Endothelial cell of umbilical vein (primary cell): ENCODE results near the gene CHP1. TPM values are rescaled to one million over a fixed set of nuclear protein-coding genes. Genes with fewer than 3 reads are reported as not detected.

ENCODE experiments used
- BruUV-seq: library from RNA; stranded (reverse); fragments of 400-500 nt; replicated peaks from 2 replicates; lab custom pipeline; 2021; lab: Mats Ljungman, UMichigan
- CTCF ChIA-PET: fragments of 300-600, 350-600 bp; sonication (Branson Sonifier 250); formaldehyde crosslinking; loops from one replicate; lab custom pipeline; 2021; ENCODE audit warnings: antibody characterized with exemption, inconsistent platforms; lab: Charles Lee
- POLR2A ChIA-PET: fragments of 300-600, 350-600 bp; sonication (Branson Sonifier 250); formaldehyde crosslinking; loops from one replicate; lab custom pipeline; 2021; ENCODE audit warnings: antibody characterized with exemption, inconsistent platforms; lab: Charles Lee
- DNase-seq: peaks from one replicate; pipeline ENCODE4 v3.0.0-alpha.2; 2011; ENCODE audit warnings: low read depth, low spot score
- FAIRE-seq: peaks from 2 replicates; lab custom pipeline; 2011; peaks lifted over from hg19 to GRCh38; lab: Jason Lieb, UNC
- H2AFZ ChIP-seq: 2 replicates; pipeline ENCODE4 v1.6.0; 2012; ENCODE audit warnings: low read depth, low read length, control low read depth, inconsistent platforms
- H3K27ac ChIP-seq: 2 replicates; pipeline ENCODE4 v1.5.1; 2011; ENCODE audit warnings: low read depth, mild to moderate bottlenecking, control low read depth, low read length, moderate library complexity; ENCODE audit not compliant: insufficient read depth
- H3K27me3 ChIP-seq, 2 experiments: 2 replicates each; pipeline versions ENCODE4 v1.6.0 to v1.6.1; 2011; ENCODE audit warnings: low read length in 2 of 2, mixed read lengths in 1 of 2; ENCODE audit not compliant: control insufficient read depth in 2 of 2, insufficient read depth in 2 of 2
- H3K36me3 ChIP-seq, 2 experiments: 2 replicates in 1 of 2; 3 replicates in 1 of 2; pipeline ENCODE4 v1.5.1; 2011; ENCODE audit warnings: low read length in 2 of 2, mild to moderate bottlenecking in 1 of 2, moderate library complexity in 1 of 2; ENCODE audit not compliant: control insufficient read depth in 2 of 2, insufficient read depth in 2 of 2; ENCODE audit errors: extremely low read depth in 1 of 2
- H3K4me1 ChIP-seq: 3 replicates; pipeline ENCODE4 v1.5.1; 2011; ENCODE audit warnings: mild to moderate bottlenecking, low read length; ENCODE audit not compliant: control insufficient read depth, insufficient read depth; ENCODE audit errors: extremely low read depth
- H3K4me2 ChIP-seq: 2 replicates; pipeline ENCODE4 v1.6.1; 2011; ENCODE audit warnings: low read length, control low read depth, mixed read lengths; ENCODE audit not compliant: insufficient read depth
- H3K4me3 ChIP-seq, 3 experiments: fragments of 200-600 bp in 1 of 3; sonication (generic), shearing (Covaris generic) in 1 of 3; replicated peaks in 1 of 3; 2 replicates each; pipeline ENCODE4 v1.5.1; 2011 to 2016; ENCODE audit warnings: control low read depth in 3 of 3, low read length in 3 of 3, mild to moderate bottlenecking in 2 of 3, inconsistent platforms in 1 of 3, low read depth in 1 of 3, moderate library complexity in 1 of 3; ENCODE audit not compliant: insufficient read depth in 1 of 3
- H3K79me2 ChIP-seq: 2 replicates; pipeline ENCODE4 v1.6.0; 2012; ENCODE audit warnings: low read length, inconsistent platforms; ENCODE audit not compliant: control insufficient read depth, insufficient read depth
- H3K9ac ChIP-seq: replicated peaks from 2 replicates; pipeline ENCODE3; 2011; ENCODE audit warnings: low read length, control low read depth; ENCODE audit not compliant: insufficient read depth; ENCODE audit errors: extremely low read depth
- H3K9me1 ChIP-seq: replicated peaks from 3 replicates; pipeline ENCODE4 v1.6.0; 2011; ENCODE audit warnings: mild to moderate bottlenecking, low read length; ENCODE audit not compliant: control insufficient read depth, insufficient read depth; ENCODE audit errors: extremely low read depth
- H3K9me3 ChIP-seq: replicated peaks from 2 replicates; pipeline ENCODE4 v1.5.1; 2012; ENCODE audit warnings: low read length, inconsistent platforms; ENCODE audit not compliant: control insufficient read depth, insufficient read depth
- H4K20me1 ChIP-seq: replicated peaks from 2 replicates; pipeline ENCODE3; 2011; ENCODE audit warnings: mild to moderate bottlenecking, low read length; ENCODE audit not compliant: control insufficient read depth, insufficient read depth; ENCODE audit errors: extremely low read depth
- EZH2 ChIP-seq: IDR thresholded peaks from 2 replicates; pipeline ENCODE4 v1.6.1; 2012; ENCODE audit warnings: borderline replicate concordance, low read depth, mild to moderate bottlenecking, moderate library complexity, low read length, inconsistent platforms; ENCODE audit not compliant: severe bottlenecking
- FOS ChIP-seq: IDR thresholded peaks from 2 replicates; pipeline ENCODE4 v1.6.1; 2011; ENCODE audit warnings: mild to moderate bottlenecking, low read length, moderate library complexity, borderline replicate concordance; ENCODE audit not compliant: insufficient read depth
- GATA2 ChIP-seq: IDR thresholded peaks from 2 replicates; pipeline ENCODE4 v1.7.0; 2011; ENCODE audit warnings: low read depth, mild to moderate bottlenecking, moderate library complexity, mixed read lengths, low read length; ENCODE audit not compliant: insufficient read length, insufficient read depth
- JUN ChIP-seq: IDR thresholded peaks from 2 replicates; pipeline ENCODE4 v1.6.1; 2011; ENCODE audit warnings: borderline replicate concordance, low read depth; ENCODE audit not compliant: insufficient read length, insufficient read depth
- MYC ChIP-seq: IDR thresholded peaks from one replicate; pipeline ENCODE4 v1.6.1; 2011; ENCODE audit warnings: mild to moderate bottlenecking, low read depth, low read length
- POLR2A ChIP-seq: IDR thresholded peaks from 2 replicates; pipeline ENCODE4 v1.6.1; 2012; ENCODE audit warnings: low read depth, mild to moderate bottlenecking, control low read depth, low read length
- POLR2AphosphoS5 ChIP-seq: IDR thresholded peaks from 2 replicates; pipeline ENCODE4 v1.6.1; 2012; ENCODE audit warnings: low read depth, mild to moderate bottlenecking, control low read depth, low read length, moderate library complexity; ENCODE audit not compliant: insufficient read depth
- dilution Hi-C: fragments of 300-500 bp; cut with MboI; formaldehyde crosslinking; loops from one replicate; pipeline ENCODE4 v1.15.0; 2019; ENCODE audit warnings: low sequenced_read_pairs; ENCODE audit not compliant: extremely low pct_ligation_motif_present
- intact Hi-C: fragments of 100-400 bp; cut with micrococcal nuclease; formaldehyde crosslinking; loops from one replicate; pipeline ENCODE4 v1.10.0; 2022
- polyA plus RNA-seq, 4 experiments: library from polyadenylated mRNA; depleted of rRNA in 3 of 4; stranded (reverse) in 3 of 4; unstranded in 1 of 4; fragments of >200 nt; gene quantifications; 2 replicates each; pipeline versions ENCODE4 v1.2.1 to v1.2.3, GENCODE V29; 2011 to 2012; ENCODE audit warnings: missing spikeins in 1 of 4
- total RNA-seq: library from RNA; stranded (reverse); gene quantifications from 2 replicates; pipeline ENCODE4 v1.2.3, GENCODE V29; 2021
- TF ChIP-seq, protein P1 (sequence below): IDR thresholded peaks from 2 replicates; pipeline ENCODE4 v1.6.1; 2011; ENCODE audit not compliant: insufficient read depth, insufficient read length
- TF ChIP-seq, protein P2 (sequence below), 2 donors: IDR thresholded peaks; 1 replicate in 1 of 2; 2 replicates in 1 of 2; pipeline ENCODE4 v1.5.1; 2011; ENCODE audit warnings: low read length in 2 of 2, mild to moderate bottlenecking in 2 of 2, moderate library complexity in 2 of 2, control low read depth in 1 of 2, inconsistent platforms in 1 of 2, low read depth in 1 of 2; ENCODE audit not compliant: insufficient read depth in 1 of 2; ENCODE audit errors: extremely low read depth in 1 of 2

The CHP1 gene
- total and polyA plus RNA-seq, 2 donors (not counting 3 experiments of a cell fraction or from before 2014, with no cell fraction given) = 49.1 to 96.2 TPM

DNA sequence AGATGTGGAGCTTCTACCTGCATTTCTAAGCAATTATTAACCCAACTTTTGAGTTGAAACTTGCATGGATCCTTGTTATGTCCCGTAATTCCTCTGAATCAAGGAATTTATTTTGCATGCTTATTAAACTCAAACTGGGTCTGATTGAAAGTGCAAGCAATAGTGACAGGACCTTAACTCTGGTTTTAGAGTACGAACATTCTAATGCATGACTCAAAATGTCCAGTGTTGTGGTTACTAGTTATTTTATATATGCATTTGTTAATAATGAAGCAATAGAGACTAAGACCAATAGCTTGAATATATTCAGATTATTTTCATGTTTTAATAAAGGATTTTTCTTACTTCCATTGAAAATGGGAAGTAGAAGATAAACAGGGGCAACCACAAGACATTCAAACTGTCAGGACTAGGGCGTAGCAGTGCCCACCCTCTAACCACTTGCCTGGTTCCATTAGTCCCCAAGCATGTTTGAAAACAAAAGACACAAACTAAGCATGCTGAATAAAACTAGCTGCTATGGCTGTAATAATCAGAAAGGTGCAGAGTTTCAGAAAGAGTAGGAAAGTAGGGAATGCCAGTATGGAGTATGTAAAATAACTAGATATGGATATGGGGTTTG, 73.2 kb downstream of the CHP1 start:
- no peaks in the 10 kb centered on the region for H3K9me3 ChIP-seq
- no peak overlapping the region for H3K4me2 ChIP-seq
- H3K27ac ChIP-seq = no peak overlapping the region
- BruUV-seq = no TSS peak
- no peaks in the 10 kb centered on the region for H3K27me3 ChIP-seq
- H2AFZ ChIP-seq = no peak overlapping the region
- intact Hi-C loops = no loop called here
- dilution Hi-C loops = no loop called here
- no peaks in the 10 kb centered on the region for H4K20me1 ChIP-seq
- POLR2A ChIA-PET = no interaction called here
- CTCF ChIA-PET = interaction anchor here (0.6 to 1.5 kb wide), 2 partner anchors 14 to 715 kb away, joined by 3 read pairs; no protein-coding TSS in a partner anchor
- no peaks in the 10 kb centered on the region for H3K36me3 ChIP-seq
- DNase-seq (no peak), FAIRE-seq (no peak)
- no peak overlapping the region for H3K9ac ChIP-seq
- H3K4me1 ChIP-seq = no peaks in the 10 kb centered on the region
- TF ChIP-seq FOS = no peak
- no peak for TF ChIP-seq EZH2
- TF ChIP-seq POLR2A = no peak
- TF ChIP-seq MYC = no peak
- no peak for TF ChIP-seq POLR2AphosphoS5
- TF ChIP-seq, protein P1, sequence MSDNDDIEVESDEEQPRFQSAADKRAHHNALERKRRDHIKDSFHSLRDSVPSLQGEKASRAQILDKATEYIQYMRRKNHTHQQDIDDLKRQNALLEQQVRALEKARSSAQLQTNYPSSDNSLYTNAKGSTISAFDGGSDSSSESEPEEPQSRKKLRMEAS = no peak
- TF ChIP-seq JUN = no peak
- no peak for TF ChIP-seq GATA2
- TF ChIP-seq, protein P2, sequence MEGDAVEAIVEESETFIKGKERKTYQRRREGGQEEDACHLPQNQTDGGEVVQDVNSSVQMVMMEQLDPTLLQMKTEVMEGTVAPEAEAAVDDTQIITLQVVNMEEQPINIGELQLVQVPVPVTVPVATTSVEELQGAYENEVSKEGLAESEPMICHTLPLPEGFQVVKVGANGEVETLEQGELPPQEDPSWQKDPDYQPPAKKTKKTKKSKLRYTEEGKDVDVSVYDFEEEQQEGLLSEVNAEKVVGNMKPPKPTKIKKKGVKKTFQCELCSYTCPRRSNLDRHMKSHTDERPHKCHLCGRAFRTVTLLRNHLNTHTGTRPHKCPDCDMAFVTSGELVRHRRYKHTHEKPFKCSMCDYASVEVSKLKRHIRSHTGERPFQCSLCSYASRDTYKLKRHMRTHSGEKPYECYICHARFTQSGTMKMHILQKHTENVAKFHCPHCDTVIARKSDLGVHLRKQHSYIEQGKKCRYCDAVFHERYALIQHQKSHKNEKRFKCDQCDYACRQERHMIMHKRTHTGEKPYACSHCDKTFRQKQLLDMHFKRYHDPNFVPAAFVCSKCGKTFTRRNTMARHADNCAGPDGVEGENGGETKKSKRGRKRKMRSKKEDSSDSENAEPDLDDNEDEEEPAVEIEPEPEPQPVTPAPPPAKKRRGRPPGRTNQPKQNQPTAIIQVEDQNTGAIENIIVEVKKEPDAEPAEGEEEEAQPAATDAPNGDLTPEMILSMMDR (IDR thresholded peaks at IDR 0.05; ENCODE audit: extremely low read depth in 1 of 2, insufficient read depth in 1 of 2, low read depth in 1 of 2, low read length in 2 of 2) = no peak
- no peaks in the 10 kb centered on the region for H3K79me2 ChIP-seq
- no peaks in the 10 kb centered on the region for H3K9me1 ChIP-seq
- H3K4me3 ChIP-seq = no peak overlapping the region
